ENCODE measurements around the gene COL4A4. TPM values are rescaled to one million over a fixed set of nuclear protein-coding genes. Genes with fewer than 3 reads are reported as not detected.

Gene COL4A4
- total and polyA plus RNA-seq, 2 donors, result 1.6 to 1.7 TPM

DNA sequence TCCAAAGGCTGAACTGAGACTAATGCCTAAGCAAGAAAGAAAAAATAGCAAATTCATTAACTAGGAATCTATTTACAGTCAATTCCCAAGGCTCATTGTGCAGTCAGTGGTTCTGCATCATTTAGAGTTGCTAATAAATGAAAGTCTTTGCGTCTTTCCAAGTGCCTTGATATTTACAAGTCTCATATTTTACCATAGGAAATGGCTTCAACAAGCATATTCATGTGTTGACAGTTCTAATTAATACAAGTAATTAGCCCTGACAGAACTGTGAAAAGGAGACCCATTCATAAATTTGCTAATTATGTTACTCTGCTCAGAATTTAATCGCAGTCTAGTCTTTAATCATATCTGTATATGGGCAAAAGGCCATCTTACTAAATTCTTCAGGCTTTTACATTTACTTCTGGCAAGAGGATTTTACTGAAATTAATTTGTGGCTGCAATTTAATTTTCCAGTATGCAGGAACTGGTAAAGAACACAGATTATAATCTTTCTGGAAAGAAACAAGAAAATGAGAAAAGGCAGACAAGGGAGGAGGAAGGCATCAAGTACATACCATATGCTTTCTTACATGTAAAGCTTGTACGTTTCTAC is 201.7 kb downstream of the COL4A4 start:
- H3K27ac ChIP-seq (ENCODE audit: low read depth in 1 of 2, low read length in 1 of 2), result no peak overlapping the region
- peaks cover 0 to 5% of the 10 kb centered on the region in 2 donors for H3K4me1 ChIP-seq (ENCODE audit: control insufficient read depth in 2 of 2, insufficient read depth in 2 of 2, low read length in 2 of 2)
- H3K36me3 ChIP-seq (ENCODE audit: control insufficient read depth in 2 of 2, insufficient read depth in 2 of 2, low read length in 1 of 2), result peaks cover 12 to 19% of the 10 kb centered on the region in 2 donors
- H3K4me3 ChIP-seq (ENCODE audit: low read length in 2 of 2), result no peak overlapping the region
- WGBS, result 97% methylated on average over 3 of the region's 3 CpGs
- DNase-seq (ENCODE audit: low read depth in 6 of 9, low spot score in 9 of 9), result no peak
- H3K27me3 ChIP-seq (ENCODE audit: control insufficient read depth in 2 of 2, insufficient read depth in 1 of 2, low read length in 1 of 2), result no peaks in the 10 kb centered on the region
- peaks cover 0 to 4% of the 10 kb centered on the region in 2 donors for H3K9me3 ChIP-seq (ENCODE audit: control insufficient read depth in 2 of 2, insufficient read depth in 1 of 2, low read length in 1 of 2)

DNA sequence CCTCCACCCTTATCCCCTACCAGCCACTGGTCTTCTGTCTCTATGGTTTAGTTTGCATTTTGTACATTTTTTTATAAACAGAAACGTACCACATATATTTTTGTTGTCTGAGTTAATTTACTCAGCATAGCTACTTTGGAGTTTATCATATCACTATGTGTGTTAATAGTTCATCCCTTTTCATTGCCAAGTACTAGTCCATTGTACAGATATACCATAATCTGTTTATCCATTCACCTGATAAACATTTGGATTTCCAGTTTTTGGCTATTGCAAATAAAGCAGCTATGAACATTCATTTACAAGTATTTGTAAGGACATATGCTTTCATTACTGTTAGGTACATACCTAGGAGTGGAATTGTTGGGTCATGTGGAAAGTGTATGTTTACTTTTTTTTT is 204.6 kb downstream of the COL4A4 start:
- Histone ChIP-seq H3K27me3 (ENCODE audit: control insufficient read depth in 2 of 2, insufficient read depth in 1 of 2, low read length in 1 of 2) (no peaks in the 10 kb centered on the region), H3K4me3 (ENCODE audit: low read length in 2 of 2) (no peak overlapping the region), H3K27ac (ENCODE audit: low read depth in 1 of 2, low read length in 1 of 2) (no peak overlapping the region), H3K9me3 (ENCODE audit: control insufficient read depth in 2 of 2, insufficient read depth in 1 of 2, low read length in 1 of 2) (peaks cover 0 to 4% of the 10 kb centered on the region in 2 donors), H3K4me1 (ENCODE audit: control insufficient read depth in 2 of 2, insufficient read depth in 2 of 2, low read length in 2 of 2) (peaks cover 6 to 33% of the 10 kb centered on the region in 2 donors), H3K36me3 (ENCODE audit: control insufficient read depth in 2 of 2, insufficient read depth in 2 of 2, low read length in 1 of 2) (peaks cover 0 to 5% of the 10 kb centered on the region in 2 donors)
- 97% methylated on average over 1 of the region's 1 CpG for WGBS
- no peak for DNase-seq (ENCODE audit: low read depth in 6 of 9, low spot score in 9 of 9)

GRCh38 chr2:226956659-226957058 is 207.3 kb downstream of the COL4A4 start:
- WGBS, result 71% methylated on average over 1 of the region's 1 CpG
- H3K4me3 ChIP-seq (ENCODE audit: low read length in 2 of 2), result no peak overlapping the region
- peaks cover 0 to 3% of the 10 kb centered on the region in 2 donors for H3K36me3 ChIP-seq (ENCODE audit: control insufficient read depth in 2 of 2, insufficient read depth in 2 of 2, low read length in 1 of 2)
- H3K9me3 ChIP-seq (ENCODE audit: control insufficient read depth in 2 of 2, insufficient read depth in 1 of 2, low read length in 1 of 2), result peaks cover 0 to 8% of the 10 kb centered on the region in 2 donors
- no peak overlapping the region for H3K27ac ChIP-seq (ENCODE audit: low read depth in 1 of 2, low read length in 1 of 2)
- no peaks in the 10 kb centered on the region for H3K27me3 ChIP-seq (ENCODE audit: control insufficient read depth in 2 of 2, insufficient read depth in 1 of 2, low read length in 1 of 2)
- H3K4me1 ChIP-seq (ENCODE audit: control insufficient read depth in 2 of 2, insufficient read depth in 2 of 2, low read length in 2 of 2), result peaks cover 20 to 57% of the 10 kb centered on the region in 2 donors
- DNase-seq (ENCODE audit: low read depth in 6 of 9, low spot score in 9 of 9), result no peak

DNA sequence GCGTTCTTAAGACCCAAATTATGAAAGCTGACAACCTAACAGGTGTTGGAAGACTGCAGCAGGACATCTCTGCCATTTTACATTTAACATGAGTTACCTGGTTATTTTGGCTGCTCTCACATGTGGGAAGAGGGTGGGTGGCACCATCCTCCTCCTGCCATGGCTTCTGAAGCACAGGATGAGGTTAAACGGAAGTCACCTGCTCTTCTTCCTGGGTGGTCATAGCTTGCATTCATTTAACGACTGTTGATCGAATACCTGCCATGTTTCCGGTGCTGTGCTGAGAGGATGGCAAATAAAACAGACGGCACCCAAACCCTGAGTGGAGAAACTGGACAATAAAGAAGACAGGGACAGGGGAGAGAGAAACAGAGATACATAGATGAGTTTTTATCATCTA is 210.2 kb downstream of the COL4A4 start:
- 71% methylated on average over 6 of the region's 6 CpGs for WGBS
- peaks cover 0 to 3% of the 10 kb centered on the region in 2 donors for H3K36me3 ChIP-seq (ENCODE audit: control insufficient read depth in 2 of 2, insufficient read depth in 2 of 2, low read length in 1 of 2)

GRCh38 chr2:226953206-226953605 is 210.8 kb downstream of the COL4A4 start:
- no peak for DNase-seq (ENCODE audit: low read depth in 6 of 9, low spot score in 9 of 9)
- no peaks in the 10 kb centered on the region for H3K27me3 ChIP-seq (ENCODE audit: control insufficient read depth in 2 of 2, insufficient read depth in 1 of 2, low read length in 1 of 2)
- 89% methylated on average over 3 of the region's 3 CpGs for WGBS
- peaks cover 0 to 3% of the 10 kb centered on the region in 2 donors for H3K9me3 ChIP-seq (ENCODE audit: control insufficient read depth in 2 of 2, insufficient read depth in 1 of 2, low read length in 1 of 2)
- no peak overlapping the region for H3K27ac ChIP-seq (ENCODE audit: low read depth in 1 of 2, low read length in 1 of 2)
- H3K4me1 ChIP-seq (ENCODE audit: control insufficient read depth in 2 of 2, insufficient read depth in 2 of 2, low read length in 2 of 2), result peaks cover 20 to 56% of the 10 kb centered on the region in 2 donors
- peaks cover 0 to 3% of the 10 kb centered on the region in 2 donors for H3K36me3 ChIP-seq (ENCODE audit: control insufficient read depth in 2 of 2, insufficient read depth in 2 of 2, low read length in 1 of 2)
- no peak overlapping the region for H3K4me3 ChIP-seq (ENCODE audit: low read length in 2 of 2)

More for the DNA sequence above, 210.2 kb downstream of the COL4A4 start:
- Histone ChIP-seq H3K4me1 (ENCODE audit: control insufficient read depth in 2 of 2, insufficient read depth in 2 of 2, low read length in 2 of 2) (peaks cover 20 to 56% of the 10 kb centered on the region in 2 donors), H3K9me3 (ENCODE audit: control insufficient read depth in 2 of 2, insufficient read depth in 1 of 2, low read length in 1 of 2) (peaks cover 0 to 3% of the 10 kb centered on the region in 2 donors), H3K27ac (ENCODE audit: low read depth in 1 of 2, low read length in 1 of 2) (peak overlapping the region; percentile 19 to 46), H3K4me3 (ENCODE audit: low read length in 2 of 2) (no peak overlapping the region), H3K27me3 (ENCODE audit: control insufficient read depth in 2 of 2, insufficient read depth in 1 of 2, low read length in 1 of 2) (no peaks in the 10 kb centered on the region)
- peak in 1 of 9 donors; percentile 54 for DNase-seq (ENCODE audit: low read depth in 6 of 9, low spot score in 9 of 9)

Other genes with a start within 250 kb of the COL4A4 start
- 0.94 TPM for gene COL4A3, start 419 bp upstream of the COL4A4 start, total RNA-seq
- gene COL4A3, start 419 bp upstream of the COL4A4 start, polyA plus RNA-seq, result 2.5 TPM
- gene MFF, start 161.0 kb upstream of the COL4A4 start, total RNA-seq, result 92.5 TPM
- 118 TPM for gene MFF, start 161.0 kb upstream of the COL4A4 start, polyA plus RNA-seq
- 0.09 TPM for gene TM4SF20, start 215.1 kb upstream of the COL4A4 start, total RNA-seq
- 0.09 TPM for gene TM4SF20, start 215.1 kb upstream of the COL4A4 start, polyA plus RNA-seq
- gene SCYGR1, start 223.7 kb upstream of the COL4A4 start, total RNA-seq, result not detected
- gene SCYGR1, start 223.7 kb upstream of the COL4A4 start, polyA plus RNA-seq, result not detected

Data from thymus (tissue), 11 donors.